Measurements from ENCODE around the gene AP1M1. TPM values are rescaled to one million over a fixed set of nuclear protein-coding genes. Genes with fewer than 3 reads are reported as not detected.

AP1M1 gene
- total RNA-seq, 4 donors from 2014 or later = 39.3 to 64.6 (median 46.8) TPM

DNA sequence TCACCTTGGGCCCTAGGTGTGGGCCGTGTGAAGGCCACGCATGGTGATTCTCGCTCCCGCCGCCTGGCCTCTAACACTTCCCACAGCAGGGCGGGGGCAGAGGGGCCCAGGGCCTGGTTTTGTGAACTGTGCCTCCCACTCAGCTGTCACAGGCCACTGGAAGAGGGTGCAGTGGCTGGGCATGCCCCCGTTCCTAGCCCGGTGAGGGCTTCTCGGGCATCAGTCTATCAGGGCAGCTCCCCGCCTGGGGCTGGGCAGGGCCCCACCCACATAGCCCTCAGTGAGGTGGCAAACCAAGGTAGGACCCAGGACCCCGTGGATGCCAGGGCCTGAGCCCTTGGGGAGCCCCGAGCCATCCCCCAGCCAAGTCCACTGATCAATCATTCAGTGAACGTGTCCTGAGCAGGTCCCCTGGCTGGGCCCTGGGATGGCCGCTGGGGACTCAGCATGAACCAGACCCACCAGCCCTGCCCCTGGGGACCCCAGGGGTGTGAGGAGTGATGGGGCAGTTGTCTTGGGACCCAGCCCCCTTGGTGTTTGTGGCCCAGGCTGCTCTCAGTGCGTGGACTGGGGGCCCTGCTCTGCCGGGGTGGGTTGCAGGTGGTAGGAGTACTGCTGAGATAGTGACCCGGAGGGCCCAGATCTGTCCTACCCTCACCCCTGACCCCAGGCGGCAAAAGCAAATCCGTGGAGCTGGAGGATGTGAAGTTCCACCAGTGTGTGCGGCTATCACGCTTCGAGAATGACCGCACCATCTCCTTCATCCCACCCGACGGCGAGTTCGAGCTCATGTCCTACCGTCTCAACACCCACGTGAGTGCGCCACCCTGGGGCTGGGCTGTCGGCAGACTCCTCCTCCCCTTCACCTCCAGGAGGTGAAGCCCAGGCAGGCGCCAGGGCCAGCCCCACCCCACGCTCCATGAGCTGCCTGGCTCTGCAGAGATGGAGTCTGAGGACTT lies 29.4 kb downstream of the AP1M1 start:
- H3K9me3 ChIP-seq = peaks cover 0 to 5% (median 3%) of the 10 kb centered on the region in 3 donors
- no peak overlapping the region for H3K27ac ChIP-seq
- DNase-seq = no peak
- intact Hi-C loops (cut with DNase I) = no loop called here
- H3K4me3 ChIP-seq = no peak overlapping the region
- H3K27me3 ChIP-seq = no peaks in the 10 kb centered on the region
- WGBS, 2 donors = 60 to 81% methylated on average over 1 to 9 of the region's 33 CpGs
- peaks cover 41 to 100% (median 43%) of the 10 kb centered on the region in 3 donors for H3K36me3 ChIP-seq
- no peaks in the 10 kb centered on the region for H3K4me1 ChIP-seq
- TF ChIP-seq CTCF (IDR thresholded peaks at IDR 0.05) (no peak), POLR2A (IDR thresholded peaks at IDR 0.05) (no peak)

DNA sequence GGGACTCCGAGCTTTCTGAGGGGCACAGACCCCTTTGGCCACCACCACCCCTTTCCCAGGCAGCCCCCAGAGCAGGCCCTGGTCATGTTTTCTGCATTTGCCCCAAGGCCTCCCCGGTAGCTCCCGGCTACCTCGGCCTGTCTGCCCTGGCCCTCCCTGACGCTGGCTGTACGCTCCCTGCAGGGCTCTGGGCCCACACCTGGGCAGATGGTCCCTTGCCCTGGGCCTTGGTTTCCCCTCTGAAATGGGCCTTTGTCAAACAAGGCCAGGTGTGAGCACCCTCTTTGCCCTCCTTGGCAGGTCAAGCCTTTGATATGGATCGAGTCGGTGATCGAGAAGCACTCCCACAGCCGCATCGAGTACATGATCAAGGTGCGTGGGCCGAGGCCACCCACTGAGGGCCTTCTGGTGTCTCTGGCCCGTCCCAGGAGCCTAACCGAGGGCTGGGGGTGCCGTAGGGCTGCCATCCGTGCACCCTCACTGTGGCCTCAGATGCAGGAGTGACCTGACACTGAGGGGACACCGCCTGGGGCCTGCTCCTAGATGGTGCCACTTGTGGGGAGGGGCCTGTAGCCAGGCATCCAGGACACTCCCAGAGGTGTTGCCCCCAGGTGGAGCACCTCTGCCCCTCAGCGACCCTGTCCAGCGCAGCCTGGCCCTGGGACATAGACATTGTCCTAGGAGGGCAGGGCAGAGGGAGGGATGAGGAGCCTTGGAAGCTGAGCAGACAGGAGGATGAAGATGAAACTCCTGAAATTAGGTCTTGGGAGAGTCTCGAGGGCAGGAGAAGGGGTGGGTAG lies 30.3 kb downstream of the AP1M1 start:
- 89 to 100% methylated on average over 5 of the region's 21 CpGs for WGBS, 2 donors
- Histone ChIP-seq H3K9me3 (no peaks in the 10 kb centered on the region), H3K27me3 (no peaks in the 10 kb centered on the region), H3K27ac (no peak overlapping the region), H3K36me3 (peaks cover 37 to 100% (median 46%) of the 10 kb centered on the region in 3 donors), H3K4me1 (no peaks in the 10 kb centered on the region), H3K4me3 (no peak overlapping the region)
- DNase-seq = no peak
- TF ChIP-seq CTCF (IDR thresholded peaks at IDR 0.05) (no peak), POLR2A (IDR thresholded peaks at IDR 0.05) (no peak)
- intact Hi-C loops (cut with DNase I) = no loop called here

GRCh38 chr19:16228637-16229321 lies 31.1 kb downstream of the AP1M1 start:
- no peaks in the 10 kb centered on the region for H3K9me3 ChIP-seq
- peaks cover 36 to 100% (median 47%) of the 10 kb centered on the region in 3 donors for H3K36me3 ChIP-seq
- DNase-seq = no peak
- TF ChIP-seq POLR2A (IDR thresholded peaks at IDR 0.05) (no peak), CTCF (IDR thresholded peaks at IDR 0.05) (no peak)
- H3K27me3 ChIP-seq = no peaks in the 10 kb centered on the region
- no peak overlapping the region for H3K27ac ChIP-seq
- H3K4me3 ChIP-seq = no peak overlapping the region
- H3K4me1 ChIP-seq = no peaks in the 10 kb centered on the region
- 81 to 86% methylated on average over 5 to 18 of the region's 21 CpGs for WGBS, 2 donors
- intact Hi-C loops (cut with DNase I) = no loop called here

DNA sequence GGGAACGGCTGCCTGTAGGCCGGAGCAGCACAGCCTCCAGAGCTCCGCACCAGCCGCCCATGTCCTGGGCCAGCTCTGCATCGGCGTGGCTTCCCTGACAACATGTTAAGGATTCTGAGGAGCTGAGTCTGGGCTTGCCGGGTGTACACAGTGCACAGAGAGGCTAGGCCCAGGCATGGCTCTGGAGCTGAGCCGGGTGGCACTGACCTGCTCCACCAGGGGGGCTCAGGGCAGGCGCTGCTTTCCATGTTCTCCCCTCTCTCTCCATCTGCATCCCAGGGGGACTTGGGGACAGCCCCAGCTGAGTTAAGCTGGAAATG lies 31.6 kb downstream of the AP1M1 start:
- no peak for DNase-seq
- Histone ChIP-seq H3K4me1 (no peaks in the 10 kb centered on the region), H3K27me3 (no peaks in the 10 kb centered on the region), H3K27ac (no peak overlapping the region), H3K9me3 (no peaks in the 10 kb centered on the region), H3K4me3 (no peak overlapping the region), H3K36me3 (peaks cover 31 to 100% (median 43%) of the 10 kb centered on the region in 3 donors)
- no peak for TF ChIP-seq POLR2A (IDR thresholded peaks at IDR 0.05)
- no peak for TF ChIP-seq CTCF (IDR thresholded peaks at IDR 0.05)
- intact Hi-C loops (cut with DNase I) = no loop called here
- 100% methylated on average over 1 of the region's 9 CpGs; no CpG with 5 or more reads in 1 of the 2 donors for WGBS, 2 donors
